Measurements from ENCODE around the gene FTSJ3.
"Not testable (repeated sequence)": the region's sequence is repeated elsewhere in the genome, so short reads cannot be mapped to it uniquely, and the experiment has no call there.

FTSJ3 gene, protein sequence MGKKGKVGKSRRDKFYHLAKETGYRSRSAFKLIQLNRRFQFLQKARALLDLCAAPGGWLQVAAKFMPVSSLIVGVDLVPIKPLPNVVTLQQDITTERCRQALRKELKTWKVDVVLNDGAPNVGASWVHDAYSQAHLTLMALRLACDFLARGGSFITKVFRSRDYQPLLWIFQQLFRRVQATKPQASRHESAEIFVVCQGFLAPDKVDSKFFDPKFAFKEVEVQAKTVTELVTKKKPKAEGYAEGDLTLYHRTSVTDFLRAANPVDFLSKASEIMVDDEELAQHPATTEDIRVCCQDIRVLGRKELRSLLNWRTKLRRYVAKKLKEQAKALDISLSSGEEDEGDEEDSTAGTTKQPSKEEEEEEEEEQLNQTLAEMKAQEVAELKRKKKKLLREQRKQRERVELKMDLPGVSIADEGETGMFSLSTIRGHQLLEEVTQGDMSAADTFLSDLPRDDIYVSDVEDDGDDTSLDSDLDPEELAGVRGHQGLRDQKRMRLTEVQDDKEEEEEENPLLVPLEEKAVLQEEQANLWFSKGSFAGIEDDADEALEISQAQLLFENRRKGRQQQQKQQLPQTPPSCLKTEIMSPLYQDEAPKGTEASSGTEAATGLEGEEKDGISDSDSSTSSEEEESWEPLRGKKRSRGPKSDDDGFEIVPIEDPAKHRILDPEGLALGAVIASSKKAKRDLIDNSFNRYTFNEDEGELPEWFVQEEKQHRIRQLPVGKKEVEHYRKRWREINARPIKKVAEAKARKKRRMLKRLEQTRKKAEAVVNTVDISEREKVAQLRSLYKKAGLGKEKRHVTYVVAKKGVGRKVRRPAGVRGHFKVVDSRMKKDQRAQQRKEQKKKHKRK

DNA sequence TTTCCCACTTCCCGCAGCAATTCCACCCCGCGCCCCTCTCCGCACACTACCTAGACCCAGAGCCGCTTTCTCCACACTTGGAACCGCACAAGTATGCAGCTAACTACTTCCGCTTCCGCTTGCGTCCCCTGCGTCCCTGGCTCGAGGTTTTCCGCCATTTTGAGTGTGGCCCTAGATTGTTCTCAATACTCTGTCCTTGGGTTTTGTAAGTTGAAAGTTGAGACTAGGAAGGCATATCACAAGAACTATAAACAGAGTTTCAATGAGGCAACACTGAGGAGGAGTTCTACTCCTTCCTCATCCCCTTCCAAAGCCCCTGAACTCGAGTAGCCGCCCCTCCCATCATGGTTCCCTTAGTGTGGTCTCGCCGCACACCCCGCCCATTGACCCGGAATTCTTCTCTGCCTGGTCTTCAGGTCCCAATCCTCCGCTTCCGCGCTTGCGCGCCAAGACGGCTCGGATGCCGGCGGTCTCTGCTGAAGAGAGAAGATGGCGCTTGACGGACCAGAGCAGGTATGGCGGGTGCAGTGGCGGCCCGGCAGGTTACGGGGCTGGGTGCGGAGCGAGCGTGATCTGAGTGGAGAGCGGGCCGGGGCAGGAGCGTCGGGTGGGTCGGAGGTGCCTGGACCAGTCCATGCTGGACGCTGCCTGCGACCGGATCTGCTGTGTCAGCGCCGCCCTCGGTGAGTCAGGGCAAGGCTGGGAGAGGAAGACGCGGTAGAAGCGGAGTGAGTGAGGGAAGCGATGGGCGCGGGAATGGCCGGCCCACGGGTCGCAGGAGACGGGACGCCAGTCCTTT is at the start of gene FTSJ3, which contains the start of gene PSMC5:
FTSJ3 (minus strand) TSS at position 662 of the 799 bp plus-strand sequence. CDS start 761 bp downstream, outside the sequence.
PSMC5 (plus strand) TSS at position 430 of the 799 bp plus-strand sequence; CDS start at position 490, 60 bp downstream.
- peak; percentile 95 for DNase-seq

DNA sequence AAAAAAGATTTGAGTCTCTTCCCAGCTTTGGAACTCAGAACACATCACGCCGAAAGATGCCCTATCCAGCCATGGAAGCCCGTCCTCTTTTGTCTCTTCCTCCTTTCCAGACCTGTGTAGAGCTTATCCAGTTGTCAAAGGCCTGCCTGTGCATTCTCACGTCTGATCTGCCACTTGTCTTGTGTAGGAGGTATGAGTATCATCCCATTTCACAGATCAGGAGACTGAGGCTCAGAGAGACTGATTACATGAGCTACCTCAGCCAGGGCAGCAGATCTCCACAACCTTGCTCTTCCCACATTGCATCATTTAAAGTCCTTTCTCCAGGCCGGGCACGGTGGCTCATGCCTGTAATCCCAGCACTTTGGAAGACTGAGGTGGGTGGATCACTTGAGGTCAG is 47.2 kb upstream of the FTSJ3 start:
- DNase-seq: not testable (repeated sequence)

DNA sequence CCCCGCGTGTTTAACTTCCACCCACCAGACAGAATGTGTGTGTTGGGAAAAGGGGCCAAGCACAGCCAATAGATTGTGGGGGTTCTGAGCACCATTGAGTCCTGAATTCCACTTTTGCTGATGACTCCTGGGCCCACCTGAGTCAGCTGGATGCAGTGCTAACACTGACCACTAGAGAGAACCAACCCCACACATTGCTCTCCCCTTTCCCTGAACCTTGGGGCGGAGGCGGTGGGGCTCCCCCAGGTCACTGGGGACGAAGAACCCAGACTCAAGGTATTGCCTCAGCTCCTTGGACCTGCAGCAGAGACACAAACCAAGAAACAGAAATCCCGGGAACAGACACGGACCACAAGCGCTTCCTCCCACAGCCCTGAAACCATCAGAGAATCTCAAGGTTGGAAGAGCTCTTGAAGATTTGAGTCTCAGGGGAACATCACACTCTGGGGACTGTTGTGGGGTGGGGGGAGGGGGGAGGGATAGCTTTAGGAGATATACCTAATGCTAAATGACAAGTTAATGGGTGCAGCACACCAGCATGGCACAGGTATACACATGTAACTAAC is 46.7 kb upstream of the FTSJ3 start:
- not testable (repeated sequence) for DNase-seq

DNA sequence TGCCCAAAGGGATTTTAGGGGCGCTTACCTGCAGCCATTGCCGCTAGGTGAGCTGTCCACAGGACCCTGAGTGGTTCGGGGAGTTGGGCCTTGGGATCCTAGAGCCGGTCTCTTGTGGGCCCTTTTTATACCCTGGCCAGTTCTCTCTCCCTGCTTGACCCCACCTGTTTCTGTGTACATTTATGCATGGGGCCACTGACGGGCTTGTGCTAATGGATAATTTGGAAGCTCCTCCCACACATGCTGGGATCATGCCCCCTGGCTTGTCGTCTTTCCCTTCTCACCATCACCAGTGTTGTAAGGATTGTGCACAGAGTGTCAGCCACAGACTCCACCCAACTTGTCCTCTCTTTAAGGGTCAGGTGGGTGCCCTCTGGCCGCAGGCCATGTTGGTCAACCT is 46.1 kb upstream of the FTSJ3 start, which contains the start of gene CSH2:
CSH2 (minus strand) TSS at position 101 of the 400 bp plus-strand sequence; CDS start at position 38, 63 bp downstream.
- DNase-seq: not testable (repeated sequence)

DNA sequence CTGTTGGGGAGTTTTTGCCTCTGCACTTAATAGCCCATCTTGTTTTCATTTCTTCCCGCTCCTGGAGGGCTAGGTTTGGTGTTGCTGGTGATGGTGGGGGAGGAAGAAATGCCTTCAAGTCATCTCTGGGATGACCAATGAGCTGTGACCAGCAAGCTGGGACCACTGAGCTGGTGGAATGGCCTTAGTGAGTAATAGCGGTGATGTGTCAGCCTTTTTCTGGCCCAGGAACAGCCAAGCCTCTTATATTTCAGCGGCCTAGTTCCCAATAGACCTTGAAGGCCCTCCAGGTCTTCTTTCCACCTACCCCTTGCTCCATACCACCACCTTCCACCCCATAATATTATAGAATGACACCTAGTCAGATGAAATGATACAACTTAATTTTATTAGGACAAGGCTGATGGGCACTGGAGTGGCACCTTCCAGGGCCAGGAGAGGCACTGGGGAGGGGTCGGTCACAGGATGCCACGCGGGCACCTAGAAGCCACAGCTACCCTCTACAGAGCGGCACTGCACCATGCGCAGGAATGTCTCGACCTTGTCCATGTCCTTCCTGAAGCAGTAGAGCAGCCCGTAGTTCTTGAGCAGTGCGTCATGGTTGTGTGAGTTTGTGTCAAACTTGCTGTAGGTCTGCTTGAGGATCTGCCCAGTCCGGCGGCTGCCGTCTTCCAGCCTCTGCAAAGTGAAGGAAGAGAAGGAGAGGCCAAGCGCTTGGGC is 44.3 kb upstream of the FTSJ3 start:
- DNase-seq: not testable (repeated sequence)

DNA sequence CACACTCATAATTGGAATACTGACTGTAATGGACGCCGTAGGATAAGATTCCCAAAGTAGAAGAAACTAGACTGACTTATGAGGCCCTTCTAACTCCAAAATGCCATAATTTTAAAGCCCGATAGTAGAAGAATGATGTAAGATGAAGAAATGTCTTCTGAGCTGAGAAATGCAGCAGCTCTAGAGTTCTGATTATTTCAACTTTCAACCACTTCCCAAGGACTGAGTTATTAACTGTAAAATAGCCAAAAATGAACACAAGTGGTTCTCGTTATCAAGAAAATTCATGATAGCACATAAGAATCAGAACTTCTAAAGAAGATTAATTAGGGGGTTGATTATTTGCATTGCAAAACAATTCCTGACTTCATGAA is 42.8 kb upstream of the FTSJ3 start:
- not testable (repeated sequence) for DNase-seq

DNA sequence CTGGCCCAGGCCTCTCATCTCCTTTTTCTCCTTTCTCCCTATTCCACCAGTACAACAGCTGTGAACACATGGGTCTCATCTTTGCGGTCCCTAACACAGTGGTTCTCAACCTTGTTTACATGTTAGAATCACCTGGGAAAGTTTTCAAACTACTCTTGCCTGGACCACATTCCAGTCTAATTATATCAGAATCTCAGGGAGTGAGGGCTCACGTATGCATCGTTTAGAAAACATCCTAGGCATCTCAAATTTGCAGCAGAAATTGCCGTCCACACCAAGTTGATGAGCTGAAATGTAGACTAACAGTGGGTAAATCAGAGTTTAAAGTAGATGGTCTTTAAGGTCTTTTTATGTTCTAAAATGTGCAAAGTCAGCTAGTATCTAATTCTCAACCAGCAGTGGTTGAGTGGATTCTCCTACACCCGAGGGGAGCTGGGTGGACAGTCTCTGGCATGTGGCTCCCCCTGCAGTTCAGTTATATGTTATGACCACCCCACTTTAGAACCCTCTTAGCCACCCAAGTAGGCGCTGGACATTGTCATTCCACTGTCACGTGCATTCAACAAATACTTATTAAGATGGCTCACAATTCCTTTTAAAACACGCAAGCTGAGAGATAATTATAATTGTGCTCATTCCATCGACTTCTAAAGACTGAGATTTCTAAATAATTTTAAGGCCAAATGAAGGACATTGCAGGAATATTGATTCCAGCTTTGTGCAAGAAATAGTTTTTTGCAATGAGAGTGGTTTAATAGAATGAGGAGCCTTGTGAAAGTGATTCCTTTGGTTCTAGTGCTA is 42.2 kb upstream of the FTSJ3 start:
- DNase-seq: not testable (repeated sequence)

DNA sequence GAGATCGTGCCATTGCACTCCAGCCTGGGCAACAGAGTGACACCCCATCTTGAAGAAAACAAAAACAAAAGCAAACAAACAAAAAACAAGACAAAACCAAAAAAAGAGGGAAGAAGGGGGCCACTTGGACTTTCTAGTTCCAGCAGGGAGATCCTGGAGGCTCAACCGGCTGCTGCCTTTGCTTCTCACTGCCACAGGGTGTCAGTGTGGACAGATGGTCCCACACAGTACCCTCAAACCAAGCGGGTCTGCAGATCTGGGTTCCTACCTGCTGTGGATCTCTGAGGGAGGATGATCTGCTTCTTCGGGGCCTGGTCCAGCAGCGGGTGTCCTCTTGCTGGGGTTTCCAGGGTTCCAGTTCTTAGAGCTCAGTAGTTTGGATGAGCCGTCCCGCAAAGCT is 39.2 kb upstream of the FTSJ3 start:
- not testable (repeated sequence) for DNase-seq

DNA sequence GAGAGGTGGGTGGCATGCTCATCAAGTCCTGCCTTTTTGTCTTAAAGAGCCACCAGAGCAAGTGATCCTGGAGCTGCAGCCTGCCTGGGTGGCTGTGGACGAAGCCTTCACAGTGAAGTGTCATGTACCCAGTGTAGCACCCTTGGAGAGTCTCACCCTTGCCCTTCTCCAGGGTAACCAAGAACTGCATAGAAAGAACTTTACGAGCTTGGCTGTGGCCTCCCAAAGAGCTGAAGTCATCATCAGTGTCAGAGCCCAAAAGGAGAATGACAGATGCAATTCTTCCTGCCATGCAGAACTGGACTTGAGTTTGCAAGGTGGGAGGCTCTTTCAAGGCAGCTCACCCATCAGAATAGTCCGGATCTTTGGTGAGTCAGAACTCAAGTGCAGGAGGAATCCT is 31.8 kb upstream of the FTSJ3 start:
- DNase-seq: no peak

DNA sequence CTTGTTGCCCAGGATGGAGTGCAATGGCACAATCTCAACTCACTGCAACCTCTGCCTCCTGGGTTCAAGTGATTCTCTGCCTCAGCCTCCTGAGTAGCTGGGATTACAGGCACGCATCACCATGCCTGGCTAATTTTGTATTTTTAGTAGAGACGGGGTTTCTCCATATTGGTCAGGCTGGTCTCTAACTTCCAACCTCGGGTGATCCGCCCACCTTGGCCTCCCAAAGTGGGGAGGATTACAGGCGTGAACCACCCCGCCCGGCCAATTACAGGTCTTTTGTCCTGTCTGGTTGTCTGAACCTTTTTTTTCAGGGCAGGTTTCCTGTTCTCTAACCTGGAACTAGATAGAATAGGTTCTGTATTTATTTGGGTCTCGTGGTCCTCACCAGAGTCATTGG is 29.0 kb upstream of the FTSJ3 start:
- DNase-seq: not testable (repeated sequence)

DNA sequence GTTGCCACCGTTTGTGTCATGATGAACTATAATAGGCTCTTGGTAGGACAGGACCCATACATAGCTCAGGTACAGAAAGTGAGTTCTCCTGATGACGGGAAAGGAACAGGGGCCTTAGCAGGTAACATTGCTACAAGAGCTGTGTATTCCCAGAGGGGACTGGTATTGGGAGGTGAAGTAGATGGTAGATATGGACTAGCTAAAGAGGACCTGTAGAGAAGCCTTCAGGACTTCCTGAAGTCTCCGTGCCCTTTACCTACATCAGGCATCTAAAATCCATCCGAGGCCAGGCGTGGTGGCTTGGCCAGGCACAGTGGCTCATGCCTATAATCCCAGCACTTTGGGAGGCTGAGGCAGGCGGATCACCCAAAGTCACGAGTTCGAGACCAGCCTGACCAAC is 27.7 kb upstream of the FTSJ3 start:
- no peak for DNase-seq

DNA sequence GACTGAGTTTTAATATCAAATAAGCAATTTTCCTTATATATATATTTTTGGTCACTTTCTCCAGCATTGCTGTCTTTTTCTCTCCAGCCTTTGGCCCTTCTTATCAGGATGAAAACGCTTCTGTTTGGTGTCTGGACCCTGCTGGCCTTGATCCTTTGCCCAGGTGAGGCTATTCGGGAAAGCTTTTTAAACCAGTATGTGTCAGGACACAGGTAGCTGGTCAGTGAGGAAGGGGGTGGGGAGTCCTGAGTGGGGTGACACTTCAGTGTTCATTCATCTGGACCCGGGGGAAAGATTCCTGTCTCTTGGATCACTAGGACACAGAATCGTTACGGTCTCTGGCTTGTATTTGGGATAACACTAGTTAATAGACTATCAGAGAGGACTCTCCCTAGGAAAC is 27.2 kb upstream of the FTSJ3 start:
- DNase-seq: no peak

DNA sequence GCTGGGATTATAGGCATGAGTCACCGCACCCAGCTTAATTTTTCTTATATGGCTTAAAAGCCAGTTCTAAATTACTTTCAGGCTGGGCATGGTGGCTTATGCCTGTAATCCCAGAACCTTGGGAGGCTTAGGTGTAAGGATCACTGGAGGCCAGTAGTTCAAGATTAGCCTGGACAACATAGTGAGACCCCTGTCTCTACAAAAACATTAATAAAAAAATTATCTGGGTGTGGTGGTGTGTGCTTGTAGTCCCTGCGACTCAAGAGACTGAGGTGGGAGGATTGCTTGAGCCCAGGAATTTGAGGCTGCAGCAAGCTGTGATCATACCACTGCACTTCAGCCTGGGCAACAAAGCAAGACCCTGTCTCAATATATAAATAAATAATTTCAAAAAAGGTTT is 25.8 kb upstream of the FTSJ3 start:
- DNase-seq: no peak

DNA sequence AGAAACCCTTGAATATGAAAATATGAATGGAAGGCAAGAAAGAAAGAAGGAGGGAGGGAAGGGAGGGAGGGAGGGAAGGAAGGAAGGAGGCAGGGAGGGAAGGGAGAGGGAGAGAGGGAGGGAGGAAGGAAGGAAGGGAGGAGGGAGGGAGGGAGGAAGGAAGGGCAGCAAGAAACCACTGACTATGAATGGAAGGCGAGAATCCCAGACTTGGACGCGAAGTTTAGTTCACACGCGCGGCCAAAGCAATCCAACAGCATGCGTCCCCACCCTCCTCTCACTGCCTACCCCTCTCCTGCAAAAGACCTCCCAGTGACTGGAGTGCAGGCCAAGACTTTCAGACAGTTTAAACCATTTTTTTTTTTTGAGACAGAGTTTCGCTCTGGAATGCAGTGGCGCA is 22.9 kb upstream of the FTSJ3 start:
- no peak for DNase-seq

DNA sequence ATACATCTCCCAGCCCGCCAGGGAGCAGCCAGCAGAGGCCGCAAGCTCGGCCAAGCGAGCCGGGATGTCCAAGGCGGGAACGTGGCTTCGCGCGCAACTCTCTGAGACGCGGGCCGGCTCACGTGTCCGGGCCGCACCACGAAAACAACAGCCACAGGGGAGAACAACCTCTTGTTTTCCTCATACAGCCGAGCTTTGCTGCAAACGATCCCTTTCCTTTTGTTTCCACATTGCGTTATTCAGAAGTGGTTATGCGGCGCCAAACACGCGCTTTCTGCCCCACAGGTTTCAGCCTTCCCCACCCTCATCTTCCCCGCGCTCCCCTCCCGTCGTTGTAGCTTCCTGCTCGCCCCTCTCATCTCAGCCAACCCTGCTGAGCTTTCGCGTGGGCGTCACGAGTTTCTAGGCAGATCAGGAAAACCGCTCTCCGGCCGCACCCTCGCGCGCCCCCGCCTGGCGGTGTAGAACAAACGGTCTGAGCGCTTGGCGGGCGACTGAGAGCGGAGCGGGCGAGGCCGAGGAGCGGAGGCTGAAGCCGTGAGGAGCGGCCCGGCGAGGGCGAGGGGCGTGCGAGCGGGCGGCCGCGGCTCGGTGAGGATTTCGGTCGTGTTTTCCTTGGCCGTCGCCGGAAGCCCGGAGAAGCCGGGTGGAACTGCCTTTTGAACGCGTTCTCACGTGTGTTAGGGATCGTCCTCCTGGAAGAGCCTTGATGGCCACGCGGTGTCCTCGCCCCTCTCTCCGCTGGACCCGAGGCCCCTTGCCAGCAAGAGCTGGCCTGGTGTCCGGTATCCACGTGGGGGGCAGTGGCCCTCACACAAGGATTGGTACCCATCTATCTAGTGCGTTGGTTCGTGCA is 21.6 kb upstream of the FTSJ3 start:
- DNase-seq: peak; percentile 91

DNA sequence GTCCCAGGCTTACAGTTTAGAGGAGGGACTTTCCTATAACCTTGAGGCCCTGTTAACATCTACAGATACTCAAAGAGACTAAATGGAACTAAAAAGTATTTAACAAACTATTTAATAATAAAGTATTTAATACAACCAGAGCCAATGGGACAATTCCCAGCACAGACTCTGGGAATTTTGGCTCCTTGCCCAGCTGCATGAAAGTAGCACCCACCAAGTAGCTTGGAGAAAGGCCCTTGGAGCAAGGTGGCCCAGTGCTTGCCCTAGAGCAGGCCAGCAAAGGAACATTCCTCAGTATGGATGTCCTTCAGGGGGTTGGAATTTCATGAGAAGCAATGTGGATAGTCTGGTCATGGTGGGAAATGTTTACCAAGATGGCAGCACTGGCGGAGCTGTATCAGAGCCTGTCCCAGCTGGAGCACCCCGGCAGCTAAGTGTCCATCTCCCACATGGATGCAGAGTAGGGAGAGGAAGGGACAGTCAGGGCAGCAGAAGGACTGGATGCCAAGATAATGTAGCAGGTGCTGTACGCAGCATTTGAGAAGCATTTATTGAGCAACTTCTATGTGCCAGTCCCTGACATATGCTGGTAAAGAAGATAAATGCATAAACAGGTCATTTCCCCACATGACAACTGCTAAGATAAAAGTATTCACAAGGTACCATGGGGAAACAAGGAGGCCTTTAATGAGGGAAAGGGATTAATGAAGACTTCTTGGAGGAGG is 20.2 kb upstream of the FTSJ3 start:
- DNase-seq: no peak

DNA sequence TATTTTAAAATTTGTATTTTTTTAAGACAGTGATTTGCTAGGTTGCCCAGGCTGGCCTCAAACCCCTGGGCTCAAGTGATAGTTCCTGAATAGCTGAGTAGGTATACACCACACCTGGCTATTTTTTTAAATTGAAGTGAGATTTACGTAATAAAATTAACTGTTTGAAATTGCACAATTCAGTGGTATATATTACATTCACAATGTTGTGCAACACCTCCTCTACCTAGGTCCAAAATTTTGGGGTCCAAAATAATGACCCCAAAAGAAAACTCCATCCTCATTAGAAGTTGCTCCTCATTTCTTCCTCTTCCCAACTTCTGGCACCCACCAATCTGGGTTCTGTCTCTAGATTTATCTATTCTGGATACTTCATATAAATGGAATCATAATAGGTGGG is 18.0 kb upstream of the FTSJ3 start:
- DNase-seq: no peak

DNA sequence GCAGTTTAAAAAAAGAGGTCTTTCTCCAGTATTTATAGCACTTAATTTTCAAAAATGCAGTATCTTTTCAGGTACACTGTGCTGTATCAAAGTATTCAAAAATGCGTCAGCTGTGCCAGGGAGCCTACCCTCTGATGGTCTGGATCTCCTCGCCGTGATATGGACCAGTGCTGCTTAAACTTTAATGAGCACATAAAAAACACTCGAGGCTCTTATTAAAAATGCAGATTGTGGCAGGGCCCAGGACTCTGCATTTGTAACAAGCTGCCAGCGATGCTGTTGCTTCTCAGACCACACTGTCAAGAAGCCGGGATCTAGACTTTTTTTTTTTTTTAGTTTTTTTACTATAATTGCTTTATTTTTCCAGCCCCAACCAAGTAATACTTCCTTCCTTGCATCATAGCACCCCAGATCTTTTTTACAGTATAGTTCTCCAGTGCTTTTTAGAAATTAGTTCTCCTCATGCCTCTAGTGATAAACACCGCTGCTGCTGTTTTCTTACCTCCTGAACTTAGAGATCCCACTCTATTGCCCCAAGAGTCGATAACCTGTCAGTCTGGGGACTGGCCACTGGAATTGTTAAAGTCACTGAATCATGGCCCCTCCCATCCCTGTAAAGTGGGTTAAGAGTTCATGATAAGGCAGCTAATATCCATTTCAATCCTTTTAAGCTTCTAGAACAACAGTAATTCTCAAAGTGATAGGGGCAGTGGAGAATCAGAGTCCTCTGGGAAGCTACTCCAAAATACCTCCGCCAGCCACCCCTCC is 16.6 kb upstream of the FTSJ3 start:
- no peak for DNase-seq

Data from CD4-positive, alpha-beta T cell treated with Interleukin-4 for 4 hours (primary cell).